HCT116 (cell line): ENCODE data around the gene ATXN1. TPM values are rescaled to one million over a fixed set of nuclear protein-coding genes. Genes with fewer than 3 reads are reported as not detected.
A peak's percentile ranks its signal among the peaks of the same experiment; 100 is the strongest.

ENCODE experiments used
- ATAC-seq: fragments of 200-7000 bp; cut with Tn5 transposase; 2 replicates; pipeline ENCODE4 v1.9.1; 2020; ENCODE audit warnings: mild to moderate bottlenecking, moderate library complexity
- BruUV-seq: library from RNA; stranded (reverse); fragments of 400-500 nt; replicated peaks from 2 replicates; lab custom pipeline; 2021; lab: Mats Ljungman, UMichigan
- CTCF ChIA-PET: fragments of 300-600 bp; sonication (Branson Sonifier 250); formaldehyde crosslinking; loops from one replicate; lab custom pipeline; 2021; ENCODE audit warnings: antibody characterized with exemption; lab: Charles Lee
- POLR2A ChIA-PET: fragments of 300-600, 350-600 bp; sonication (Branson Sonifier 250); formaldehyde crosslinking; loops from one replicate; lab custom pipeline; 2021; ENCODE audit warnings: antibody characterized with exemption; lab: Charles Lee
- RAD21 ChIA-PET, 2 experiments: fragments of 300-600 bp; sonication (Branson Sonifier 250); formaldehyde crosslinking; loops; one replicate each; lab custom pipeline; 2023; ENCODE audit warnings: low total read pairs in 2 of 2; ENCODE audit not compliant: uncharacterized antibody in 2 of 2, unreplicated experiment in 2 of 2, low non-redundant PET in 1 of 2; lab: Charles Lee
- DNase-seq: peaks from one replicate; pipeline ENCODE4 v3.0.0-alpha.2; 2010; ENCODE audit warnings: low read depth, low spot score
- H2AFZ ChIP-seq: fragments of 200-600 bp; shearing (Covaris generic), sonication (generic); 2 replicates; pipeline ENCODE4 v1.6.1; 2017; ENCODE audit warnings: low read depth, mixed run types, mixed read lengths, antibody characterized with exemption, low read length; ENCODE audit not compliant: poor library complexity, severe bottlenecking
- H3K27ac ChIP-seq: 2 replicates; pipeline ENCODE4 v1.5.1; 2012; ENCODE audit warnings: low read depth, low read length
- H3K27me3 ChIP-seq: fragments of 200-600 bp; sonication (generic); 2 replicates; pipeline ENCODE4 v1.6.1; 2016; ENCODE audit warnings: mixed run types, low read length, mixed read lengths; ENCODE audit not compliant: insufficient read depth
- H3K36me3 ChIP-seq, 2 experiments: fragments of 200-500 bp in 1 of 2; fragments of 200-600 bp in 1 of 2; sonication (Bioruptor generic) in 1 of 2; sonication (generic) in 1 of 2; 2 replicates each; pipeline versions ENCODE4 v1.5.1 to v1.6.1; 2014 to 2016; ENCODE audit warnings: low read length in 2 of 2, inconsistent platforms in 1 of 2, mixed read lengths in 1 of 2, mixed run types in 1 of 2; ENCODE audit not compliant: insufficient read depth in 2 of 2, control insufficient read depth in 1 of 2
- H3K4me1 ChIP-seq, 2 experiments: fragments of 200-600 bp in 1 of 2; sonication (generic) in 1 of 2; 2 replicates each; pipeline versions ENCODE4 v1.5.1 to v1.6.1; 2012 to 2017; ENCODE audit warnings: low read length in 2 of 2, inconsistent platforms in 1 of 2, mild to moderate bottlenecking in 1 of 2, mixed read lengths in 1 of 2, mixed run types in 1 of 2, moderate library complexity in 1 of 2; ENCODE audit not compliant: insufficient read depth in 2 of 2, control insufficient read depth in 1 of 2
- H3K4me2 ChIP-seq: fragments of 200-600 bp; sonication (generic); 2 replicates; pipeline ENCODE4 v1.6.1; 2017; ENCODE audit warnings: mixed run types, low read length, mixed read lengths
- H3K4me3 ChIP-seq, 2 experiments: fragments of 200-600 bp in 1 of 2; sonication (generic) in 1 of 2; replicated peaks in 1 of 2; 2 replicates each; pipeline ENCODE4 v1.5.1; 2011 to 2016; ENCODE audit warnings: low read length in 2 of 2, control low read depth in 1 of 2, low read depth in 1 of 2, mild to moderate bottlenecking in 1 of 2, mixed read lengths in 1 of 2, mixed run types in 1 of 2
- H3K79me2 ChIP-seq: fragments of 200-600 bp; sonication (generic); 2 replicates; pipeline ENCODE4 v1.6.1; 2017; ENCODE audit warnings: mild to moderate bottlenecking, mixed run types, low read length, moderate library complexity, mixed read lengths; ENCODE audit not compliant: insufficient read depth
- H3K9ac ChIP-seq: fragments of 200-600 bp; sonication (generic); 2 replicates; pipeline ENCODE4 v1.6.1; 2016; ENCODE audit warnings: low read length, mixed read lengths
- H3K9me2 ChIP-seq: fragments of 200-600 bp; sonication (generic), shearing (Covaris generic); 2 replicates; pipeline ENCODE4 v1.6.1; 2017; ENCODE audit warnings: mixed run types, mild to moderate bottlenecking, moderate library complexity; ENCODE audit not compliant: insufficient read depth
- H3K9me3 ChIP-seq, 2 experiments: fragments of 200-500 bp in 1 of 2; fragments of 200-600 bp in 1 of 2; sonication (Bioruptor generic) in 1 of 2; sonication (generic) in 1 of 2; 2 replicates each; pipeline ENCODE4 v1.6.1; 2014 to 2017; ENCODE audit warnings: low read length in 2 of 2, mixed read lengths in 2 of 2, inconsistent platforms in 1 of 2, low read depth in 1 of 2, mild to moderate bottlenecking in 1 of 2, mixed run types in 1 of 2, moderate library complexity in 1 of 2; ENCODE audit not compliant: control insufficient read depth in 1 of 2, insufficient read depth in 1 of 2
- H4K20me1 ChIP-seq: fragments of 200-600 bp; sonication (generic), shearing (Covaris generic); 2 replicates; pipeline ENCODE4 v1.6.1; 2017; ENCODE audit warnings: mixed run types, mild to moderate bottlenecking, moderate library complexity; ENCODE audit not compliant: insufficient read depth
- CBX3 ChIP-seq: IDR thresholded peaks from 2 replicates; pipeline ENCODE4 v1.6.1; 2012; ENCODE audit warnings: low read depth
- CEBPB ChIP-seq: IDR thresholded peaks from 2 replicates; pipeline ENCODE4 v1.6.1; 2012; ENCODE audit warnings: low read depth
- ELF1 ChIP-seq: IDR thresholded peaks from 2 replicates; pipeline ENCODE4 v1.6.1; 2012; ENCODE audit warnings: low read depth, borderline replicate concordance
- FOSL1 ChIP-seq: IDR thresholded peaks from 2 replicates; pipeline ENCODE4 v1.6.1; 2012; ENCODE audit warnings: low read depth
- JUND ChIP-seq: IDR thresholded peaks from 2 replicates; pipeline ENCODE4 v1.6.1; 2012
- POLR2A ChIP-seq: IDR thresholded peaks from 2 replicates; pipeline ENCODE4 v1.7.0; 2011; ENCODE audit warnings: borderline replicate concordance; ENCODE audit not compliant: insufficient read depth, insufficient read length; ENCODE audit errors: extremely low read depth
- POLR2AphosphoS5 ChIP-seq: IDR thresholded peaks from 2 replicates; pipeline ENCODE4 v1.6.1; 2011; ENCODE audit warnings: mild to moderate bottlenecking, low read depth, low read length, moderate library complexity
- SIN3A ChIP-seq: IDR thresholded peaks from 2 replicates; pipeline ENCODE4 v1.6.1; 2012; ENCODE audit warnings: low read depth
- SP1 ChIP-seq: IDR thresholded peaks from 2 replicates; pipeline ENCODE4 v1.6.1; 2012; ENCODE audit warnings: low read depth
- SRF ChIP-seq: IDR thresholded peaks from 2 replicates; pipeline ENCODE4 v1.6.1; 2012; ENCODE audit warnings: low read depth
- YY1 ChIP-seq: IDR thresholded peaks from 2 replicates; pipeline ENCODE4 v1.6.1; 2011; ENCODE audit warnings: low read length, low read depth, moderate library complexity, mild to moderate bottlenecking; ENCODE audit not compliant: insufficient replicate concordance; ENCODE audit errors: extremely low read depth
- ZFX ChIP-seq: fragments of 450-650 bp; IDR thresholded peaks from 2 replicates; pipeline ENCODE4 v1.6.1; 2017
- ZNF274 ChIP-seq: fragments of 200-500 bp; sonication (Bioruptor generic); IDR thresholded peaks from 2 replicates; pipeline ENCODE4 v1.6.1; 2014; ENCODE audit warnings: mild to moderate bottlenecking, low read depth, low read length, inconsistent platforms
- intact Hi-C: fragments of 100-400 bp; cut with micrococcal nuclease; formaldehyde crosslinking; loops from 2 replicates; pipeline ENCODE4 v1.10.0; 2022
- total RNA-seq: library from RNA; stranded (reverse); gene quantifications from one replicate; pipeline ENCODE4 v1.2.1, GENCODE V29; 2021; ENCODE audit not compliant: unreplicated experiment
- TF ChIP-seq, protein P1 (sequence below), 3 experiments: fragments of 200-600 bp in 1 of 3; sonication (generic) in 1 of 3; IDR thresholded peaks in 2 of 3; conservative IDR thresholded peaks in 1 of 3; 2 replicates each; pipeline ENCODE4 v1.5.1; 2012 to 2017; ENCODE audit warnings: low read depth in 2 of 3, low read length in 2 of 3, antibody characterized with exemption in 1 of 3, borderline replicate concordance in 1 of 3, control low read depth in 1 of 3, mild to moderate bottlenecking in 1 of 3, mixed read lengths in 1 of 3, mixed run types in 1 of 3, moderate library complexity in 1 of 3; ENCODE audit not compliant: insufficient read depth in 1 of 3
- TF ChIP-seq, protein P2 (sequence below): IDR thresholded peaks from 2 replicates; pipeline ENCODE4 v1.6.1; 2011; ENCODE audit warnings: mild to moderate bottlenecking, low read length, moderate library complexity; ENCODE audit not compliant: insufficient replicate concordance; ENCODE audit errors: extremely low read depth
- TF ChIP-seq, protein P3 (sequence below): IDR thresholded peaks from 2 replicates; pipeline ENCODE4 v1.6.1; 2012
- TF ChIP-seq, protein P4 (sequence below): IDR thresholded peaks from 2 replicates; pipeline ENCODE4 v1.6.1; 2012; ENCODE audit warnings: low read depth
- TF ChIP-seq, protein P5 (sequence below): IDR thresholded peaks from 2 replicates; pipeline ENCODE4 v1.6.1; 2012

ATXN1 gene
- total RNA-seq, 1 experiment from 2014 or later: 21.0 TPM

DNA sequence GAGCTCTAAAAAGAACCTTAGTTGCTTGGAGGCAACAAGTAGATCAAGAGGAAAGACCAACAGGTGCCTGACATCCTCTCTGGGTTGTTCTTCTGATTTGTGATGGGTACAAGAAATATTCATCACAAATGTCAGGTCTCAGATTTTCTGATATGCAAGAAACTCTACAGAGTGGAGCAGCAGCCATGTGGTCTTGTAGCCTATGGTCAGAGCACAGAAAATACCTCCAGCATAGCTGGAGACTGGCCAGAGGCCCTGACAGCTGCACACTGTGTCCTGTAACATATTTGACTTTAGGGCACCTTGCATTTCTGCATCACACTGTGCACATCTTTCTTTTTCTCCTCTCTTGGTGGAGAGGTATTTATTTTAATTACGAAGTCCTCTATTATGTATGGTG is 406.6 kb downstream of the ATXN1 start:
- Histone ChIP-seq H3K4me2 (peak overlapping the region; percentile 80), H3K9me2 (no peaks in the 10 kb centered on the region), H3K79me2 (no peaks in the 10 kb centered on the region), H3K9me3 (no peaks in the 10 kb centered on the region), H3K4me3 (no peak overlapping the region), H3K9ac (no peak overlapping the region), H3K4me1 (peaks cover 17 to 25% of the 10 kb centered on the region in 2 experiments), H3K36me3 (no peaks in the 10 kb centered on the region), H3K27ac (peak overlapping the region; percentile 45; the same call in 1 of the 2 replicates), H3K27me3 (no peaks in the 10 kb centered on the region), H2AFZ (no peak overlapping the region), H4K20me1 (no peaks in the 10 kb centered on the region)
- intact Hi-C loops: no loop called here
- BruUV-seq: no TSS peak
- POLR2A ChIA-PET: no interaction called here
- CTCF ChIA-PET: no interaction called here
- ATAC-seq (no peak), DNase-seq (no peak)
- TF ChIP-seq, protein P1, sequence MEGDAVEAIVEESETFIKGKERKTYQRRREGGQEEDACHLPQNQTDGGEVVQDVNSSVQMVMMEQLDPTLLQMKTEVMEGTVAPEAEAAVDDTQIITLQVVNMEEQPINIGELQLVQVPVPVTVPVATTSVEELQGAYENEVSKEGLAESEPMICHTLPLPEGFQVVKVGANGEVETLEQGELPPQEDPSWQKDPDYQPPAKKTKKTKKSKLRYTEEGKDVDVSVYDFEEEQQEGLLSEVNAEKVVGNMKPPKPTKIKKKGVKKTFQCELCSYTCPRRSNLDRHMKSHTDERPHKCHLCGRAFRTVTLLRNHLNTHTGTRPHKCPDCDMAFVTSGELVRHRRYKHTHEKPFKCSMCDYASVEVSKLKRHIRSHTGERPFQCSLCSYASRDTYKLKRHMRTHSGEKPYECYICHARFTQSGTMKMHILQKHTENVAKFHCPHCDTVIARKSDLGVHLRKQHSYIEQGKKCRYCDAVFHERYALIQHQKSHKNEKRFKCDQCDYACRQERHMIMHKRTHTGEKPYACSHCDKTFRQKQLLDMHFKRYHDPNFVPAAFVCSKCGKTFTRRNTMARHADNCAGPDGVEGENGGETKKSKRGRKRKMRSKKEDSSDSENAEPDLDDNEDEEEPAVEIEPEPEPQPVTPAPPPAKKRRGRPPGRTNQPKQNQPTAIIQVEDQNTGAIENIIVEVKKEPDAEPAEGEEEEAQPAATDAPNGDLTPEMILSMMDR (IDR thresholded peaks at IDR 0.05 in 2 of 3, conservative IDR thresholded peaks at IDR 0.05 in 1 of 3; ENCODE audit: borderline replicate concordance in 1 of 3, insufficient read depth in 1 of 3, low read depth in 2 of 3, low read length in 2 of 3): no peak
- no peak for TF ChIP-seq POLR2AphosphoS5
- no peak for TF ChIP-seq FOSL1
- TF ChIP-seq ZNF274: no peak
- no peak for TF ChIP-seq ZFX
- TF ChIP-seq CEBPB: no peak
- TF ChIP-seq SIN3A: no peak
- TF ChIP-seq, protein P2, sequence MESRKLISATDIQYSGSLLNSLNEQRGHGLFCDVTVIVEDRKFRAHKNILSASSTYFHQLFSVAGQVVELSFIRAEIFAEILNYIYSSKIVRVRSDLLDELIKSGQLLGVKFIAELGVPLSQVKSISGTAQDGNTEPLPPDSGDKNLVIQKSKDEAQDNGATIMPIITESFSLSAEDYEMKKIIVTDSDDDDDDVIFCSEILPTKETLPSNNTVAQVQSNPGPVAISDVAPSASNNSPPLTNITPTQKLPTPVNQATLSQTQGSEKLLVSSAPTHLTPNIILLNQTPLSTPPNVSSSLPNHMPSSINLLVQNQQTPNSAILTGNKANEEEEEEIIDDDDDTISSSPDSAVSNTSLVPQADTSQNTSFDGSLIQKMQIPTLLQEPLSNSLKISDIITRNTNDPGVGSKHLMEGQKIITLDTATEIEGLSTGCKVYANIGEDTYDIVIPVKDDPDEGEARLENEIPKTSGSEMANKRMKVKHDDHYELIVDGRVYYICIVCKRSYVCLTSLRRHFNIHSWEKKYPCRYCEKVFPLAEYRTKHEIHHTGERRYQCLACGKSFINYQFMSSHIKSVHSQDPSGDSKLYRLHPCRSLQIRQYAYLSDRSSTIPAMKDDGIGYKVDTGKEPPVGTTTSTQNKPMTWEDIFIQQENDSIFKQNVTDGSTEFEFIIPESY: no peak
- no peak for TF ChIP-seq SP1
- no peak for TF ChIP-seq SRF
- no peak for TF ChIP-seq CBX3
- TF ChIP-seq, protein P3, sequence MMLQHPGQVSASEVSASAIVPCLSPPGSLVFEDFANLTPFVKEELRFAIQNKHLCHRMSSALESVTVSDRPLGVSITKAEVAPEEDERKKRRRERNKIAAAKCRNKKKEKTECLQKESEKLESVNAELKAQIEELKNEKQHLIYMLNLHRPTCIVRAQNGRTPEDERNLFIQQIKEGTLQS: no peak
- TF ChIP-seq, protein P4, sequence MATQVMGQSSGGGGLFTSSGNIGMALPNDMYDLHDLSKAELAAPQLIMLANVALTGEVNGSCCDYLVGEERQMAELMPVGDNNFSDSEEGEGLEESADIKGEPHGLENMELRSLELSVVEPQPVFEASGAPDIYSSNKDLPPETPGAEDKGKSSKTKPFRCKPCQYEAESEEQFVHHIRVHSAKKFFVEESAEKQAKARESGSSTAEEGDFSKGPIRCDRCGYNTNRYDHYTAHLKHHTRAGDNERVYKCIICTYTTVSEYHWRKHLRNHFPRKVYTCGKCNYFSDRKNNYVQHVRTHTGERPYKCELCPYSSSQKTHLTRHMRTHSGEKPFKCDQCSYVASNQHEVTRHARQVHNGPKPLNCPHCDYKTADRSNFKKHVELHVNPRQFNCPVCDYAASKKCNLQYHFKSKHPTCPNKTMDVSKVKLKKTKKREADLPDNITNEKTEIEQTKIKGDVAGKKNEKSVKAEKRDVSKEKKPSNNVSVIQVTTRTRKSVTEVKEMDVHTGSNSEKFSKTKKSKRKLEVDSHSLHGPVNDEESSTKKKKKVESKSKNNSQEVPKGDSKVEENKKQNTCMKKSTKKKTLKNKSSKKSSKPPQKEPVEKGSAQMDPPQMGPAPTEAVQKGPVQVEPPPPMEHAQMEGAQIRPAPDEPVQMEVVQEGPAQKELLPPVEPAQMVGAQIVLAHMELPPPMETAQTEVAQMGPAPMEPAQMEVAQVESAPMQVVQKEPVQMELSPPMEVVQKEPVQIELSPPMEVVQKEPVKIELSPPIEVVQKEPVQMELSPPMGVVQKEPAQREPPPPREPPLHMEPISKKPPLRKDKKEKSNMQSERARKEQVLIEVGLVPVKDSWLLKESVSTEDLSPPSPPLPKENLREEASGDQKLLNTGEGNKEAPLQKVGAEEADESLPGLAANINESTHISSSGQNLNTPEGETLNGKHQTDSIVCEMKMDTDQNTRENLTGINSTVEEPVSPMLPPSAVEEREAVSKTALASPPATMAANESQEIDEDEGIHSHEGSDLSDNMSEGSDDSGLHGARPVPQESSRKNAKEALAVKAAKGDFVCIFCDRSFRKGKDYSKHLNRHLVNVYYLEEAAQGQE: no peak
- TF ChIP-seq POLR2A: no peak
- no peak for TF ChIP-seq ELF1
- TF ChIP-seq, protein P5, sequence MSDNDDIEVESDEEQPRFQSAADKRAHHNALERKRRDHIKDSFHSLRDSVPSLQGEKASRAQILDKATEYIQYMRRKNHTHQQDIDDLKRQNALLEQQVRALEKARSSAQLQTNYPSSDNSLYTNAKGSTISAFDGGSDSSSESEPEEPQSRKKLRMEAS: no peak
- no peak for TF ChIP-seq YY1
- TF ChIP-seq JUND: no peak
- RAD21 ChIA-PET: interaction anchor here in 1 of 2 experiments (0.8 kb wide), 1 partner anchor 9 kb away, joined by 3 read pairs; no protein-coding TSS in a partner anchor
